Ovary (tissue), 10 donors: Measurements from ENCODE around the gene LARP4. TPM values are rescaled to one million over a fixed set of nuclear protein-coding genes. Genes with fewer than 3 reads are reported as not detected.

ENCODE experiments used
- DNase-seq, 5 donors: peaks; one replicate each; pipeline ENCODE4 v3.0.0-alpha.2; 2019 to 2020
- H3K27ac ChIP-seq, 2 donors: fragments of 200-600 bp; one replicate each; pipeline versions ENCODE4 v1.5.1 to v1.8.0; 2019 to 2022
- H3K27me3 ChIP-seq: fragments of 200-600 bp; one replicate; pipeline ENCODE4 v1.8.0; 2022
- H3K36me3 ChIP-seq: fragments of 200-600 bp; sonication (generic); one replicate; pipeline ENCODE4 v1.5.1; 2019
- H3K4me1 ChIP-seq: one replicate; pipeline ENCODE4 v1.8.1; 2013; ENCODE audit warnings: mild to moderate bottlenecking, moderate library complexity; ENCODE audit not compliant: insufficient read depth
- H3K4me3 ChIP-seq: fragments of 200-600 bp; sonication (generic); one replicate; pipeline ENCODE4 v1.5.1; 2017
- H3K9me3 ChIP-seq, 2 donors: fragments of 200-600 bp in 1 of 2; sonication (generic) in 1 of 2; one replicate each; pipeline versions ENCODE4 v1.5.1 to v1.8.1; 2013 to 2019; ENCODE audit warnings: mild to moderate bottlenecking in 1 of 2, moderate library complexity in 1 of 2
- EP300 ChIP-seq: sonication (generic); formaldehyde crosslinking; IDR thresholded peaks from one replicate; pipeline ENCODE4 v1.6.1; 2017; ENCODE audit warnings: antibody characterized with exemption
- POLR2A ChIP-seq: fragments of 450-650 bp; IDR thresholded peaks from one replicate; pipeline ENCODE4 v1.6.1; 2017; ENCODE audit warnings: antibody characterized with exemption, mild to moderate bottlenecking, moderate library complexity
- WGBS, 3 donors: extraction: QIAGEN DNeasy Blood & Tissue Kit in 1 of 3; methylation state at CpG; one replicate each; pipeline versions ENCODE4 v1.1.5 to v1.1.7; 2013 to 2017; 5-methylcytosine and 5-hydroxymethylcytosine counted together
- intact Hi-C, 4 donors: fragments of 100-400 bp; cut with DNase I; formaldehyde crosslinking; loops; one replicate each; pipeline versions ENCODE4 v1.11.0 to v1.15.1; 2022 to 2023
- long read RNA-seq, 3 donors: library from polyadenylated mRNA in 2 of 3; unstranded in 2 of 3; transcript quantifications; one replicate each; pipeline ENCODE4 v2.0.0 and lab custom pipeline, GENCODE V29; 2021 to 2026
- polyA plus RNA-seq, 2 donors: library from polyadenylated mRNA; stranded (reverse); fragments of 200-250 nt in 1 of 2; fragments of 350-450 nt in 1 of 2; fragmentation: Illumina TruSeq in 1 of 2; extraction: RNeasy Lipid Tissue Mini Kit (QIAGEN cat#74804) in 1 of 2; gene quantifications; one replicate each; pipeline ENCODE4 v1.2.3, GENCODE V29; 2013 to 2014
- total RNA-seq, 7 donors: library from RNA; depleted of rRNA in 2 of 7; stranded (reverse); fragments of >200 nt in 2 of 7; fragmentation: NEBNext Ultra II Directional in 3 of 7; extraction: Animal tissue kit (Norgen Biotek cat#: 25700) in 3 of 7; gene quantifications; one replicate each; pipeline versions ENCODE4 v1.1.0 to v1.2.4, GENCODE V29; 2016 to 2023
- TF ChIP-seq, protein P1 (sequence below), 3 donors: fragments of 450-650 bp in 2 of 3; fragments of 200-600 bp in 1 of 3; IDR thresholded peaks; one replicate each; pipeline versions ENCODE4 v1.5.1 to v1.8.0; 2016 to 2022; ENCODE audit warnings: antibody characterized with exemption in 3 of 3, mild to moderate bottlenecking in 1 of 3
- donor health status: DM: no; HTN: no; CAD: no; lungs with moderate emphysema.
- donor health status: DM: no; HTN: no; CAD: no.
- donor health status: Bipolar disorder and iron deficiency.
- donor health status: DM: yes; HTN: yes; CAD: no.
- donor health status: DM: no; HTN: no; CAD: no.
- donor health status: DM: yes; HTN: yes; CAD: no.

The LARP4 gene
- total RNA-seq (10 to 100 TPM; 29.8 to 66.7 (median 49.0) TPM), polyA plus RNA-seq (10 to 100 TPM in 1 of 2 donors, 1 to 10 TPM in 1; 7.8 to 17.0 TPM)
- long read RNA-seq, donor 1, full-length matches to known transcripts, result 12 of 34 reads
- long read RNA-seq, donor 1, partial matches to known transcripts, result 5 of 34 reads
- long read RNA-seq, donor 1, other reads (novel, unspliced or antisense), result 17 of 34 reads
- long read RNA-seq, donor 2, full-length matches to known transcripts, result 3 of 9 reads
- long read RNA-seq, donor 2, partial matches to known transcripts, result 6 of 9 reads
- long read RNA-seq, donor 2, other reads (novel, unspliced or antisense), result 0 of 9 reads
- long read RNA-seq, donor 3, full-length matches to known transcripts, result 4 of 16 reads
- long read RNA-seq, donor 3, partial matches to known transcripts, result 6 of 16 reads
- long read RNA-seq, donor 3, other reads (novel, unspliced or antisense), result 6 of 16 reads

GRCh38 chr12:50400638-50401499 lies at the start of gene LARP4:
Gene LARP4, plus strand, starts transcription at chr12:50400885. Its CDS starts 126 bp downstream, at chr12:50401011.
- WGBS, 3 donors, result 0 to 1% (median 1%) methylated on average over 54 of the region's 54 CpGs

GRCh38 chr12:50351120-50352043 lies 49.3 kb upstream of the LARP4 start:
- no peak for DNase-seq
- no peak for TF ChIP-seq EP300
- TF ChIP-seq, protein P1, sequence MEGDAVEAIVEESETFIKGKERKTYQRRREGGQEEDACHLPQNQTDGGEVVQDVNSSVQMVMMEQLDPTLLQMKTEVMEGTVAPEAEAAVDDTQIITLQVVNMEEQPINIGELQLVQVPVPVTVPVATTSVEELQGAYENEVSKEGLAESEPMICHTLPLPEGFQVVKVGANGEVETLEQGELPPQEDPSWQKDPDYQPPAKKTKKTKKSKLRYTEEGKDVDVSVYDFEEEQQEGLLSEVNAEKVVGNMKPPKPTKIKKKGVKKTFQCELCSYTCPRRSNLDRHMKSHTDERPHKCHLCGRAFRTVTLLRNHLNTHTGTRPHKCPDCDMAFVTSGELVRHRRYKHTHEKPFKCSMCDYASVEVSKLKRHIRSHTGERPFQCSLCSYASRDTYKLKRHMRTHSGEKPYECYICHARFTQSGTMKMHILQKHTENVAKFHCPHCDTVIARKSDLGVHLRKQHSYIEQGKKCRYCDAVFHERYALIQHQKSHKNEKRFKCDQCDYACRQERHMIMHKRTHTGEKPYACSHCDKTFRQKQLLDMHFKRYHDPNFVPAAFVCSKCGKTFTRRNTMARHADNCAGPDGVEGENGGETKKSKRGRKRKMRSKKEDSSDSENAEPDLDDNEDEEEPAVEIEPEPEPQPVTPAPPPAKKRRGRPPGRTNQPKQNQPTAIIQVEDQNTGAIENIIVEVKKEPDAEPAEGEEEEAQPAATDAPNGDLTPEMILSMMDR (IDR thresholded peaks at IDR 0.05), result no peak
- no peak for TF ChIP-seq POLR2A
- WGBS, 3 donors, result 85 to 87% (median 86%) methylated on average over 10 to 11 of the region's 11 CpGs
- no peaks in the 10 kb centered on the region for H3K27me3 ChIP-seq
- no peaks in the 10 kb centered on the region for H3K36me3 ChIP-seq
- no peaks in the 10 kb centered on the region for H3K9me3 ChIP-seq
- no peak overlapping the region for H3K4me3 ChIP-seq
- intact Hi-C loops, result no loop called here
- peaks cover 5% of the 10 kb centered on the region for H3K4me1 ChIP-seq
- H3K27ac ChIP-seq, result no peak overlapping the region

More at GRCh38 chr12:50400638-50401499, at the start of gene LARP4:
- H3K9me3 ChIP-seq, result no peaks in the 10 kb centered on the region
- intact Hi-C loops, result no loop called here
- peak; percentile 85 to 90 (median 88) for DNase-seq
- H3K27ac ChIP-seq, result peak within 1 kb of the TSS; percentile 60 to 81
- no peaks in the 10 kb centered on the region for H3K27me3 ChIP-seq
- H3K36me3 ChIP-seq, result no peaks in the 10 kb centered on the region
- H3K4me1 ChIP-seq, result no peaks in the 10 kb centered on the region
- H3K4me3 ChIP-seq, result peak within 1 kb of the TSS; percentile 69
- TF ChIP-seq POLR2A, result peak; percentile 78
- TF ChIP-seq, protein P1 (IDR thresholded peaks at IDR 0.05), result no peak

- Histone ChIP-seq H3K27me3 (no peaks in the 10 kb centered on the region), H3K27ac (peak overlapping the region in 1 of 2 donors; percentile 51), H3K4me3 (no peak overlapping the region), H3K4me1 (peaks cover 5% of the 10 kb centered on the region), H3K36me3 (no peaks in the 10 kb centered on the region), H3K9me3 (no peaks in the 10 kb centered on the region)
- no peak for DNase-seq
- WGBS, 3 donors, result 94 to 99% (median 96%) methylated on average over 3 of the region's 3 CpGs
- intact Hi-C loops, result no loop called here
- TF ChIP-seq POLR2A, result no peak
- no peak for TF ChIP-seq EP300
- TF ChIP-seq, protein P1 (IDR thresholded peaks at IDR 0.05), result no peak
Measured at GRCh38 chr12:50353404-50353803, 47.3 kb upstream of the LARP4 start.
